ENCODE results near the gene NFATC1. TPM values are rescaled to one million over a fixed set of nuclear protein-coding genes. Genes with fewer than 3 reads are reported as not detected.
A peak's percentile ranks its signal among the peaks of the same experiment; 100 is the strongest.

The NFATC1 gene
- total and polyA plus RNA-seq, 2 donors (not counting 1 experiment from before 2014, with no cell fraction given): 0.92 to 4.3 TPM

DNA sequence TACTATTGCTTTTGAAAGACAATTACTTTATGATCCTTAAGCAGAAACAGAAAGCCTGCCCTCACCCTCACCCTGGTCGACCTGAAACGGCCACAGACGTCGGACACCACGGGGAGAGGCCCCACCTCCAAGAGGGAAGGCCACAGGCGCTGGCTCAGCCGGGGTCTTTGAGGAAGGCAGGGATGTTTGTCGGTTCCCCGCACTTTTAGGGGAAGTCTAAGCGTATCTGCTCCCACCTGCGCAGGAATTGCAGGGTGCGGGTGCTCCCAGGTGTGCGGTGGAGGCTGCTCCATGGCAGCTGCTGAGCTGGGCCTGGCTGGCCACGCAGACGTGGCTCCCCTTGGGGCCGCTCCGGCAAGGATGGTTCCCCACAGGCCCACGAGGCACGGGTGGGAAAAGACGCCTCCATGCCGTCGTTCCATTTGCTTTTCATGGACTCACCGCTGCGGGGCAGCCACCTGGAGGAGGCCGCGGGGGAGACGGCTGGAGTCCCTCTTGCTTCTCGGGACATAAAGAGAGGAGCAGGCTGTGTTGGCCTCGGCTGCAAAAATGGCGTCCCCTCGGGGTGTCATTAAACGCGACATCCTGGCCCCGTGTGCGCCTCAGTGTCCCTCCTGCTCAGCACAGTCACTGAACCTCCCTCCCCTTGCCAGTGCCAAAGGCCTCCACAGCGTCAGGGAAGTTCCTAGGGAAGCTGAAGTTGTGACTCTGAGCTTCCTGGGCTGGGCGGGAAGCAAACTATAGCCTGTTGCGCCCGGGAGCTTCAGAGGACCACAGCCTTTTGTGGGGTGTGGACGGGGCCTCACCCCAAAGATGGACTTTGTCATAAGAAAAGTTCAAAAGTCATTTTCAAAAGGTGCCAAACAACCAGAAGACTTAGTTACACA is 63.4 kb downstream of the NFATC1 start:
- Histone ChIP-seq H3K4me3 (replicated peaks in 1 of 4; ENCODE audit: control extremely low read depth in 1 of 4, insufficient read depth in 1 of 4, low read depth in 3 of 4, low read length in 4 of 4) (no peak overlapping the region), H3K27ac (ENCODE audit: insufficient read depth, low read length) (no peak overlapping the region), H3K9me3 (ENCODE audit: control insufficient read depth, insufficient read depth, low read depth, low read length) (no peaks in the 10 kb centered on the region), H3K27me3 (ENCODE audit: control insufficient read depth, insufficient read depth, low read length) (no peaks in the 10 kb centered on the region), H2AFZ (ENCODE audit: low read length) (no peak overlapping the region), H3K79me2 (ENCODE audit: control insufficient read depth, insufficient read depth, low read length) (no peaks in the 10 kb centered on the region), H3K4me1 (ENCODE audit: control insufficient read depth, extremely low read depth, insufficient read depth, low read length) (no peaks in the 10 kb centered on the region), H3K36me3 (ENCODE audit: control insufficient read depth, insufficient read depth, low read length) (no peaks in the 10 kb centered on the region), H3K4me2 (ENCODE audit: extremely low read depth, insufficient read depth, low read length) (no peak overlapping the region), H4K20me1 (ENCODE audit: control insufficient read depth, extremely low read depth, insufficient read depth, low read length) (no peaks in the 10 kb centered on the region), H3K9ac (ENCODE audit: insufficient read depth, low read length) (no peak overlapping the region)
- TF ChIP-seq, protein P1, sequence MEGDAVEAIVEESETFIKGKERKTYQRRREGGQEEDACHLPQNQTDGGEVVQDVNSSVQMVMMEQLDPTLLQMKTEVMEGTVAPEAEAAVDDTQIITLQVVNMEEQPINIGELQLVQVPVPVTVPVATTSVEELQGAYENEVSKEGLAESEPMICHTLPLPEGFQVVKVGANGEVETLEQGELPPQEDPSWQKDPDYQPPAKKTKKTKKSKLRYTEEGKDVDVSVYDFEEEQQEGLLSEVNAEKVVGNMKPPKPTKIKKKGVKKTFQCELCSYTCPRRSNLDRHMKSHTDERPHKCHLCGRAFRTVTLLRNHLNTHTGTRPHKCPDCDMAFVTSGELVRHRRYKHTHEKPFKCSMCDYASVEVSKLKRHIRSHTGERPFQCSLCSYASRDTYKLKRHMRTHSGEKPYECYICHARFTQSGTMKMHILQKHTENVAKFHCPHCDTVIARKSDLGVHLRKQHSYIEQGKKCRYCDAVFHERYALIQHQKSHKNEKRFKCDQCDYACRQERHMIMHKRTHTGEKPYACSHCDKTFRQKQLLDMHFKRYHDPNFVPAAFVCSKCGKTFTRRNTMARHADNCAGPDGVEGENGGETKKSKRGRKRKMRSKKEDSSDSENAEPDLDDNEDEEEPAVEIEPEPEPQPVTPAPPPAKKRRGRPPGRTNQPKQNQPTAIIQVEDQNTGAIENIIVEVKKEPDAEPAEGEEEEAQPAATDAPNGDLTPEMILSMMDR (conservative IDR thresholded peaks at IDR 0.05 in 1 of 2, IDR thresholded peaks at IDR 0.05 in 1 of 2; ENCODE audit: low read depth in 1 of 2, low read length in 2 of 2): no peak
- no peak for TF ChIP-seq EZH2 (IDR thresholded peaks at IDR 0.05; ENCODE audit: low read length, missing control alignments)
- no peak for DNase-seq (ENCODE audit: low read depth in 2 of 2)

DNA sequence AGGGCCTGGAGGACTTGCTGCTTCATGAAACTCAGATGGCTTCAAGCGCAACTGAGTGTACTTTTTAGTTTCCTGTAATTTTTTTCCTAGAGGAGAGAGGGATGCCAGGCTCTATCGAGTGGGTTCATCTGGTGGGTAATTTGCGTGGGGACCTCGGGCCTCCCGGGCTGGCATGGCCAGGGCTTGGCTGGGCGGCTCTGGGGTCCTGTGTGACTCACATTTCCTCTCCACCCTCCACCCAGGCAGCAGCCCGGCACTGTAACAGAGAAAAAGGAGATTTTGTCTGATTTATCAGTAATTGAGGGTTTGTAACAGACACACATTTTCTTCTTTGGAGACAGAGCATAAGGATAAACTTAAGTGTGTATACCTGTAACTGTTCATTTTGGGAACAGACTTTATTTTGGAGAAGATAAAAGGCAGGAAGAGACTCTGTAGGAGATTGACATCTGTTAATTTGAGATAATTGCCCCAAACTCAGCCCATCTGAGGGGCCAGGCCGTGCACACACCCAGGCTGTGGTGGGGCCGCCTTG is 64.3 kb downstream of the NFATC1 start:
- Histone ChIP-seq H3K4me2 (ENCODE audit: extremely low read depth, insufficient read depth, low read length) (no peak overlapping the region), H3K4me3 (replicated peaks in 1 of 4; ENCODE audit: control extremely low read depth in 1 of 4, insufficient read depth in 1 of 4, low read depth in 3 of 4, low read length in 4 of 4) (no peak overlapping the region), H3K9ac (ENCODE audit: insufficient read depth, low read length) (no peak overlapping the region), H3K27ac (ENCODE audit: insufficient read depth, low read length) (no peak overlapping the region), H2AFZ (ENCODE audit: low read length) (no peak overlapping the region), H3K9me3 (ENCODE audit: control insufficient read depth, insufficient read depth, low read depth, low read length) (no peaks in the 10 kb centered on the region), H4K20me1 (ENCODE audit: control insufficient read depth, extremely low read depth, insufficient read depth, low read length) (no peaks in the 10 kb centered on the region), H3K79me2 (ENCODE audit: control insufficient read depth, insufficient read depth, low read length) (no peaks in the 10 kb centered on the region), H3K36me3 (ENCODE audit: control insufficient read depth, insufficient read depth, low read length) (no peaks in the 10 kb centered on the region), H3K27me3 (ENCODE audit: control insufficient read depth, insufficient read depth, low read length) (no peaks in the 10 kb centered on the region), H3K4me1 (ENCODE audit: control insufficient read depth, extremely low read depth, insufficient read depth, low read length) (no peaks in the 10 kb centered on the region)
- DNase-seq (ENCODE audit: low read depth in 2 of 2): peak in 1 of 2 donors; percentile 20
- TF ChIP-seq, protein P1 (conservative IDR thresholded peaks at IDR 0.05 in 1 of 2, IDR thresholded peaks at IDR 0.05 in 1 of 2; ENCODE audit: low read depth in 1 of 2, low read length in 2 of 2): no peak
- no peak for TF ChIP-seq EZH2 (IDR thresholded peaks at IDR 0.05; ENCODE audit: low read length, missing control alignments)

DNA sequence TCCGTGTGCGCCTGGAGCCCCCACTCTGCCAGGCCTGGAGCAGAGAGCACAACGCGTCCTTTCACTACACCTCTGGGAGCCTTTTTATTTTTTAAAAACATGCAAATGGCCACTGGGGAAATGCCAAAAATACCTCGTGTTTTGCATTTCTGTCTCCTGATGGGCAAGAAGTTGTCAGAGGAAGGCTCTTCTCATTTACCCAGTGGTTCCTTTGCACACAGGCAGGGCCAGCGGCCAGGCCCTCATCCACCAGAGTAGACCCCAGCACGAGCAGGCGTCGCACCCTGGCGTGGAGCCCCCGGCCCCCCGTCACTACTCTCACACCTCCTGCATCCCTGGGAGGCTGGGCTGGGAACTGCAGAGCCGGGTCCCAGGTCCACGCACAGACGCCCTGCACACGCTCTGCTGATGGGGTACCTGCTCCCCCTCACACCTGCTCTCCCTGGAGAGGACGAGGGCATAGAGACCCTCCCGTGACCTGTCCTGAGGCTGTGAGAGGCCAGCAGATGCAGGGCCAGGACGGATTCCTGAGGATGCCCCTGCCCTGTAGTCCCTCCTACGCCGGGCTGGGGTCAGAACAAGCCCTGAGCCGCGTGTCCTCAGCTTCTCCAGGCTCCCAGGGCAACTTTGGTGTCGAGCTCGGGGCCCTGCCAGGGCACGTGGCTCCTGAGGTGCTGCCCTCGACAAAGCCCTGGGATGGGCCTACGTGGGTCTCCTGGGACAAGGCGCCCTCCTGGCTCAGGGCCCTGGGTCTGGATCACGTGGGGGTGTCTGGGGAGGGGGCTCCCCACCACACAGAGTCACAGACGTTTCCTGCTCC is 65.0 kb downstream of the NFATC1 start:
- H3K4me2 ChIP-seq (ENCODE audit: extremely low read depth, insufficient read depth, low read length): no peak overlapping the region

More for the DNA sequence above, 65.0 kb downstream of the NFATC1 start:
- no peaks in the 10 kb centered on the region for H3K79me2 ChIP-seq (ENCODE audit: control insufficient read depth, insufficient read depth, low read length)
- H3K4me1 ChIP-seq (ENCODE audit: control insufficient read depth, extremely low read depth, insufficient read depth, low read length): no peaks in the 10 kb centered on the region
- H3K27me3 ChIP-seq (ENCODE audit: control insufficient read depth, insufficient read depth, low read length): no peaks in the 10 kb centered on the region
- no peaks in the 10 kb centered on the region for H4K20me1 ChIP-seq (ENCODE audit: control insufficient read depth, extremely low read depth, insufficient read depth, low read length)
- no peaks in the 10 kb centered on the region for H3K9me3 ChIP-seq (ENCODE audit: control insufficient read depth, insufficient read depth, low read depth, low read length)
- H3K9ac ChIP-seq (ENCODE audit: insufficient read depth, low read length): no peak overlapping the region
- H3K36me3 ChIP-seq (ENCODE audit: control insufficient read depth, insufficient read depth, low read length): no peaks in the 10 kb centered on the region
- peak in 1 of 2 donors; percentile 25 for DNase-seq (ENCODE audit: low read depth in 2 of 2)
- no peak overlapping the region for H3K4me3 ChIP-seq (replicated peaks in 1 of 4; ENCODE audit: control extremely low read depth in 1 of 4, insufficient read depth in 1 of 4, low read depth in 3 of 4, low read length in 4 of 4)
- no peak overlapping the region for H3K27ac ChIP-seq (ENCODE audit: insufficient read depth, low read length)
- TF ChIP-seq, protein P1 (conservative IDR thresholded peaks at IDR 0.05 in 1 of 2, IDR thresholded peaks at IDR 0.05 in 1 of 2; ENCODE audit: low read depth in 1 of 2, low read length in 2 of 2): no peak
- TF ChIP-seq EZH2 (IDR thresholded peaks at IDR 0.05; ENCODE audit: low read length, missing control alignments): no peak
- no peak overlapping the region for H2AFZ ChIP-seq (ENCODE audit: low read length)
